ENCODE data around the gene BMS1. TPM values are rescaled to one million over a fixed set of nuclear protein-coding genes. Genes with fewer than 3 reads are reported as not detected.

Gene BMS1
- total RNA-seq, 1 experiment from 2014 or later: 44.2 TPM

DNA sequence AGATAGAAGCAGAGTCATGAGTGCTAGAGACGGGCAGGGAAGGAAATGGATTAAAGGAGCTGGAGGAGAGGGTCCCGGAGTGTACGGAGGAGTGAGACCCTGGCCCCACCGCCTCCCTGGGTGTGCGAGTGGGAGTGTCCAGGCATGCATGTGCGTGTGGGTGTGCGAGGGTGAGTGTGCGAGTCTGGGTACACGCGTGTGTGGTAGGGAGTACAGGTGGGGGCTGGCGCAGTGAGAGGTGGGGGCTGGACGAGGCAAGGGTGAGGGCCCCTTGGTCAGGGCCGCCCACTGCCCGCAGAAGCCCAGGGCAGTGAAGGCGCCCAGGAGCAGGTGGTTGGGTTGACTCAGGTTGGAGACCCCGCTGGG is 97.6 kb downstream of the BMS1 start:
- Mint-ChIP-seq H3K27me3 (ENCODE audit: low read depth) (peaks cover 3% of the 10 kb centered on the region), H3K36me3 (ENCODE audit: insufficient read depth in 1 of 3, low read depth in 3 of 3) (peaks cover 0 to 10% (median 0%) of the 10 kb centered on the region in 3 experiments; a peak in 6 of 7 replicates), H3K4me1 (peaks cover 11 to 13% of the 10 kb centered on the region in 2 experiments), H3K27ac (no peak overlapping the region; a peak in 1 of 7 replicates), H3K4me3 (no peak overlapping the region), H3K9me3 (peaks cover 17 to 19% of the 10 kb centered on the region in 2 experiments)
- H3K4me2 ChIP-seq (ENCODE audit: insufficient read depth, insufficient read length, low read length): no peak overlapping the region
- H3K9me3 ChIP-seq (ENCODE audit: control insufficient read depth, low read depth, low read length): no peaks in the 10 kb centered on the region
- no peak for TF ChIP-seq CTCF (conservative IDR thresholded peaks at IDR 0.05)
- no peak overlapping the region for H2BK12ac ChIP-seq (ENCODE audit: insufficient read length, low read depth, low read length)
- H3K4ac ChIP-seq (ENCODE audit: low read depth, low read length): no peak overlapping the region
- no peak overlapping the region for H3T11ph ChIP-seq (ENCODE audit: low read length)
- WGBS (ENCODE audit: extremely low coverage, insufficient read length, low lambda C conversion rate): no CpG with 5 or more reads among the region's 16 CpGs
- H2AFZ ChIP-seq (ENCODE audit: low read length): no peak overlapping the region
- no peak overlapping the region for H3K9ac ChIP-seq (ENCODE audit: extremely low read depth, insufficient read length, low read length)
- H3K23me2 ChIP-seq (ENCODE audit: insufficient read length, low read depth, low read length, poor library complexity, severe bottlenecking): no peaks in the 10 kb centered on the region
- no peak overlapping the region for H2AK5ac ChIP-seq (ENCODE audit: insufficient read length, low read length)
- H3K27ac ChIP-seq (ENCODE audit: insufficient read length, low read depth, low read length): no peak overlapping the region
- H4K8ac ChIP-seq (replicated peaks; ENCODE audit: insufficient read length, low read depth, low read length): no peak overlapping the region
- no peak overlapping the region for H3K56ac ChIP-seq (ENCODE audit: insufficient read length, low read depth, low read length)
- H2BK15ac ChIP-seq (ENCODE audit: low read depth, low read length): no peak overlapping the region
- no peak overlapping the region for H4K5ac ChIP-seq (ENCODE audit: insufficient read length, low read depth, low read length)
- H3K23ac ChIP-seq (ENCODE audit: insufficient read length, low read depth, low read length): no peak overlapping the region
- H3K79me1 ChIP-seq (ENCODE audit: insufficient read depth, low read depth, low read length, poor library complexity, severe bottlenecking): no peaks in the 10 kb centered on the region
- no peak overlapping the region for H2BK20ac ChIP-seq (ENCODE audit: low read depth, low read length, poor library complexity, severe bottlenecking)
- H3K4me1 ChIP-seq (ENCODE audit: insufficient read depth, low read length): no peaks in the 10 kb centered on the region; the same call in 1 of the 2 replicates
- DNase-seq: no peak
- H3K79me2 ChIP-seq (ENCODE audit: insufficient read depth, low read length): no peaks in the 10 kb centered on the region
- H2BK5ac ChIP-seq (ENCODE audit: insufficient read length, low read length): no peak overlapping the region
- no peak overlapping the region for H3K18ac ChIP-seq (ENCODE audit: insufficient read length, low read depth, low read length)
- no peaks in the 10 kb centered on the region for H3K27me3 ChIP-seq (ENCODE audit: insufficient read depth, low read length)
- H4K91ac ChIP-seq (ENCODE audit: insufficient read length, low read depth, low read length): no peak overlapping the region
- no peaks in the 10 kb centered on the region for H4K20me1 ChIP-seq (ENCODE audit: control insufficient read depth, insufficient read depth, insufficient read length)
- no peak overlapping the region; the same call in 1 of the 2 replicates for H3K14ac ChIP-seq (ENCODE audit: insufficient read depth, low read length)
- H2BK120ac ChIP-seq (ENCODE audit: low read depth, low read length, poor library complexity, severe bottlenecking): no peak overlapping the region
